Glomerular visceral epithelial cell (primary cell): Measurements from ENCODE around the gene LAG3.

Source experiments
- DNase-seq: peaks from one replicate; pipeline ENCODE4 v3.0.0-alpha.2; 2016; ENCODE audit errors: extremely low spot score

The LAG3 gene

GRCh38 chr12:6753772-6754356 lies 18.5 kb upstream of the LAG3 start:
- DNase-seq, result no peak

DNA sequence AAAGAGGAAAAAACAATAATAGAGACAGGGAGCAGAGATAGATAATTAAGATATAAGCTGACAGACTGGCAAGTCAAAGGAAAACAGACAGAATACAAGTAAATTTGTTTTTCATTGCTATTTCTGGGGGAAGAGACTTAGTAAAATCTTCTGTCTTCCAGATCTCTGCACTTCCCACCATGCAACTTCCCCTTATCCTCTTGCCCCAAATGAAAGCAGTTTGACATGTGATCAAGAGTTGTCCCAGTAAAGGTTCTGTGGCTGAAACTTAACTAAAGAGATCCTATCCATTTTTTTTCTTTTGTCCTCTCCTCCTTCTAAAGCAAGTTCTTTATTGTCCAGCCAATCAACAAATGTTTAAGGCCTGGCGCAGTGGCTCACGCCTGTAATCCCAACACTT lies 17.9 kb upstream of the LAG3 start:
- no peak for DNase-seq

GRCh38 chr12:6757028-6757690 lies 15.2 kb upstream of the LAG3 start:
- no peak for DNase-seq

DNA sequence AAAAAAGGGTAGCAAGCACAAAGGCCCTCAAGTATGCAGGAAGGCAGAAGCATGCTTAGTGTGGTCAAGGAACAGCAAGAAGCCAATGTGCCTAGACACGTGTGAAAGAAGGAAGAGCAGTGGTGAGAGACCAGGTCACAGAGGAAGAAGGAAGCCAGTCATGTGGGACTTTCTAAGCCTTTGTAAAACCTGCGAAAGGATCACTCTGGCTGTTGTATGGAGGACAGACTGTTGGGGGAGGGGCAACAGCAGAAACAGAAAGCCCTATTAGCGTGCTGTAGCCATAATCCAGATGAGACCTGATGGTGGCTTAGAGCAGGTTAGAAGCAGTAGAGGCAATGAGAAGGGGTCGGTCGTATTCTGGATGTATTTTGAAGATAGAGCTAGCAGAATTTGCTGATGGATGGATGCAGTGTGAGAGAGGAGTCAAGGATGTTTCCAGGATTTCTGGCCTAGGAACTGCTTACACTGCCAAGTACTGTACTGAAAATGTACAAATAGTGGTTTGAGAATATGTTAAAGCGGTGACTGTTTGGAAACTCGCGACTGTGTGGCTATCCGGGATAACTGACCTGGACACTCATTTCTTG lies 13.7 kb upstream of the LAG3 start:
- DNase-seq, result no peak

DNA sequence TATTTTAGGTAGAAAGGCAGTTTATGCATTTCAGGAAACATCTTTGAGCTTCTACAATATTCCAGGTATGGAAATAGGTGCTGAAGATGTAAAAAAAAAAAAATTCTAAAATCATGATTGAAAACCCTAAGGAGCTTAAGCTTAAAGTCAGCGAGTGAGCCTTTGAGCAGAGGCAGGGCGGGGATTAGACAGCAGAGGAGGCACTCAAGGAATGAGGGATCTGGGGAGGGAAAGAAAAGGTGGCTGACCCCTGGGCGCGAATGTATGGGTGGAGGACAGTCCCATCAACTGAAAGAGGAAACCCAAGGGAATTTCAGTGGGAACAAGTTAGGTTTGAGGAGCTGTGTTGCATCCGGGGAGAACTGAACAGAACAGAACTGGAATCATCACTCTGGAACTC lies 12.6 kb upstream of the LAG3 start:
- no peak for DNase-seq

- DNase-seq, result no peak
Measured at GRCh38 chr12:6763380-6763779, 8.9 kb upstream of the LAG3 start.

DNA sequence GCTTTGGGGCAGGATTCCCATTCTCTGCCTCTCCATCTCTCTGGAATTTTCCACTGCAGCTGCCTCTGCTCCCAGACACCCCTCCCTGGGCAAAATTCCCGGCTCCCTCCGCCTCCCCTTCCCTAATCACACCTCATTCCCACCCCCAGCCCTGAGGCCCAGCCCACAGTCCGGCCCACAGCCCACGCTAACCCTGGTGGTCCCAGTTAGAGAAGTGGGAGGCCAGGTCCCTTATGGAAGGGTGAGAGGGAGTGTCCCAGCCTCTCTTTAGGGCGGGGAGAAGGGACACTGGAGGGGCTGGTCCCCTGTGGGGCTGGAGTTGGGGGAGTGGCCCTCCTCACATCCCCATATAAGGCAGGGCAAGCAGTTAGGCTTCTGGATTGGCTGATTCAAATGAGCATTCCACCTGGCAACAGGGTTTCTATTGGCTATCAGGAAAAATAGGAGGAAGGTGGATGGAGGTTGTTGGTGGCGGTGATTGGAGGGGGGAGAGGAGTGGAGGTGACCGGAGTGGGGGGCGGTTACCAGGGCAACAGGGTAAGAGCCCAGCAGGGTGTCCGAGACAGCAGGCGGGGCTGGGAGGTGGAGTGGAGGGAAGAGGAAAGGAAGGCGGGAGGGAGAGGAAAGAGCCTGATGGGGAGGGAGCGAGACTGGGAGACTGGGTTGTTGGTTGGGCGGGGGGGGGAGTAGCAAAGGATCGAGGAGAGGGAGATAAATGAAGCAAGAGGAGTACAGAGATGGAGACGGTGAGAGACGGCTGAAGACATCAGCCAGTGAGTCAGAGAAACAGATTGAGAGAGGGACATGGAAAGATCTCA lies 8.1 kb upstream of the LAG3 start:
- DNase-seq, result peak; percentile 99

GRCh38 chr12:6765048-6765633 lies 7.2 kb upstream of the LAG3 start:
- DNase-seq, result no peak

- DNase-seq, result peak; percentile 95
Measured at GRCh38 chr12:6765634-6766581, 6.4 kb upstream of the LAG3 start, which contains the start of gene PTMS. PTMS (plus strand) TSS chr12:6766363; CDS start chr12:6766706, 343 bp downstream.

- DNase-seq, result peak; percentile 74
Measured at GRCh38 chr12:6766651-6767349, 5.5 kb upstream of the LAG3 start.

DNA sequence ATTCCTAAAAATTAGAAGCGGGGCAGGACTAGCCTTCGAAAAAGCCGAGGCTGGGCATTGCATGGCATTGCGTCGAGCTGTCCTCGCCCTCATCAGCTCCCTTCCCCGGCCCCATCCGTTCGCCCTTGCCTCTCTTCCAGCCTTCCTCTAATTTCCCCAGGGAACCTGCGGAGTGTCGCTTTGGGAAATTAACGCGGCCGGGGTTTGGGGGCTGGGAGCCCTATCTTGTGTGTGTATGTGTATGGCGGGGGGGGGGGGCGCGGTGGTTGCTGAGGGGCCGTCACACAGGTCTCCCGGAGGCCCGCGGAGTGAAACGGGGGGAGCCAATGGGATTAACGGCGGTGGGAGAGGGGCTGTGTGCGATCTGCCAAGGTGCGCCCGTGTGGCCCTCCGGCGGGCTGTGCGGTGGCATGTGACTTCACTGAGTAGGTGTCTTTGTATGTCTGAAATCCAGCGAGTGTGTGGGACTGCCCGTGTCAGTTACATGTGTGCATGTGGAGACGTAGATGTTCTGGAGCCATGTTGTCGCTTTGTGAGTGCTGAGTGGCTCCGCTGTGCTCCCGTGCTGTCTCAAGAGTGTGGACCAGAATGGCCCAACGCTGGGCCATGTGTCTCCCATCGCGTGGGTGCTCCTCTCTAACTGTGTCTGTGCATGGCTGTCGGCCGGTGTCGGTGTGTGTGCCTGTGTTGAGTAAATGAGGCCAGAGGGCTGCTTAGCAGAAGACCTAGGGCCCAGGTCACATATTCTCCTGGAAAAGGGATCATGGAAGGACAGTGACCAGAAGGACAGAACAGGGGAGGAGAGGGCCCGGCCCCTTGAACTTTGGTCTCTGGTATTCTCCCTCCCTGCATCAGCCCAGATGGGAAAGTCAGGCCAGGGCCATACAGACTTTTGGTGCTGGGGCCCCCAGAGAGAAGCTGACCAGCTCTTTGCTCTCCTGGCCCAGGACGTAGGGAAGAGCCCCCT lies 4.7 kb upstream of the LAG3 start:
- DNase-seq, result no peak

GRCh38 chr12:6768437-6768914 lies 3.8 kb upstream of the LAG3 start:
- DNase-seq, result no peak

GRCh38 chr12:6768990-6769389 lies 3.3 kb upstream of the LAG3 start:
- DNase-seq, result no peak

DNA sequence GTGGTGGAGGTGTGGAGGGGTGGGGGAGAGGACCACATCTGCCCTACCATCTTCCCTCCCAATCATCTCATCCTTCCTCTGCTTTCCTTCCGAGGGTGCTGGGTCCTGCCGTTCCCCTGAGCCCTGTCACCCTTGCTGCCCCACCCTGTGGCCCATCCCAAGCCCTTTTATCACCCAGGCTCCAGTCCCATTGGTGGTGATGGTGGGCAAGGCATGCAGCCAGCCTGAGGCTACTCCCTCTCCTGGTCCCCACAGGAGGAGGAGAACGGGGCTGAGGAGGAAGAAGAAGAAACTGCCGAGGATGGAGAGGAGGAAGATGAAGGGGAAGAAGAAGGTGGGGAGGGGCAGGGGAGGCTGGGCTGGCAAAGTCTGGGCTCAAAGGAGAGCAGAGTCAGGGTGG lies 2.7 kb upstream of the LAG3 start:
- no peak for DNase-seq

GRCh38 chr12:6770094-6770493 lies 2.2 kb upstream of the LAG3 start:
- no peak for DNase-seq

- no peak for DNase-seq
Measured at GRCh38 chr12:6770600-6770999, 1.7 kb upstream of the LAG3 start.

DNA sequence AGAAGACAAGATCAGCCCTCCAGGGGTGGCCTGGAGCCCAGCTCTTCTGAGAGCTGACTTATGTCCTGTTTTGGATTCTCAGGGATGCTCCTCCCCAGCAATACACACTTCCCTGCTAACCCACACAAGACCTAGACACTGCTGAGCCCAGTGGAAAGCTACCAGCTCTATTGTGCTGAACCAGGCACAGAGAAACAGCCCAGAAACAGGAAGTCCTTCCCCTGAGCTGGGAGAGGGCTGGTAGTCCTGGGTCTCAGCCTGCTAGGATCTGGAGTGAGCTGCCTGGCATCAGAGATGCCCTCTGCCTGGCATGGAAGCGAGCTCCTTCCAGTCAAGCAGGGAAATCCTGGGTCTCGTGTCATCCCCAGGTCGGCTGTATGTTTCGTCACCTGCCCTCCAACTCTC lies 1.2 kb upstream of the LAG3 start:
- DNase-seq, result no peak

GRCh38 chr12:6771509-6772330 lies 600 bp upstream of the LAG3 start:
- DNase-seq, result no peak
